K562 (cell line): ENCODE data around the gene ZMYND8. TPM values are rescaled to one million over a fixed set of nuclear protein-coding genes. Genes with fewer than 3 reads are reported as not detected.

Experiments used
- microRNA-seq: library from miRNA; unstranded; fragments of <30 nt; microRNA quantifications from one replicate; pipeline ENCODE4, GENCODE V29; 2018; ENCODE audit warnings: borderline microRNAs expressed
- polyA plus RNA-seq, 8 experiments: library from polyadenylated mRNA; depleted of rRNA in 4 of 8; stranded (reverse) in 5 of 8; unstranded in 3 of 8; fragments of >200 nt; fragmentation: Nextera tagmentation in 2 of 8; fragmentation: Illumina TruSeq in 1 of 8; extraction: Ambion mirVana in 2 of 8; extraction: Trizol in 1 of 8; gene quantifications; 2 replicates each; pipeline versions ENCODE4 v1.2.1 to v1.2.3, GENCODE V29; 2011 to 2014; ENCODE audit warnings: inconsistent platforms in 1 of 8, missing spikeins in 1 of 8
- small RNA-seq: library from RNA; depleted of rRNA; stranded (forward); fragments of <200 nt; gene quantifications from one replicate; pipeline ENCODE3, GENCODE V24; 2014
- total RNA-seq, 7 experiments: library from RNA; depleted of rRNA in 6 of 7; stranded (reverse); fragments of >200 nt in 6 of 7; fragmentation: Illumina TruSeq in 2 of 7; extraction: Trizol in 2 of 7; gene quantifications; 2 replicates each; pipeline versions ENCODE4 v1.2.1 to v1.2.3, GENCODE V29; 2011 to 2021; ENCODE audit warnings: low replicate concordance in 1 of 7

Gene ZMYND8
- total and polyA plus RNA-seq, 9 of the 15 experiments (the other 6 are each of a cell fraction or from before 2014, with no cell fraction given), result 31.8 to 148 (median 71.9) TPM

Small RNA genes lying within 50 kb of the gene (microRNA-seq; reads per million reads assigned to microRNA genes)
- gene MIR3616, result not detected

Small RNA genes lying within 50 kb of the gene (small RNA-seq; reads per million reads assigned to genes)
- gene MIR3616, result not detected

Other genes with a start within 250 kb of the ZMYND8 start
- gene NCOA3, start 145.2 kb upstream of the ZMYND8 start, total RNA-seq (2014; rRNA removed), result 12.1 and 12.4 TPM in 2 replicates
- 16.1 and 19.6 TPM in 2 replicates for gene NCOA3, start 145.2 kb upstream of the ZMYND8 start, total RNA-seq (2014; rRNA removed; fragmentation: Illumina TruSeq; extraction: Trizol)
- gene NCOA3, start 145.2 kb upstream of the ZMYND8 start, total RNA-seq (2015; rRNA removed; fragmentation: Illumina TruSeq; extraction: Trizol), result 17.1 and 17.2 TPM in 2 replicates
- gene NCOA3, start 145.2 kb upstream of the ZMYND8 start, total RNA-seq (2021), result 15.3 and 17.0 TPM in 2 replicates
- 24.3 and 24.7 TPM in 2 replicates for gene NCOA3, start 145.2 kb upstream of the ZMYND8 start, polyA plus RNA-seq (2011; rRNA removed)
- gene NCOA3, start 145.2 kb upstream of the ZMYND8 start, polyA plus RNA-seq (2014; fragmentation: Illumina TruSeq; extraction: Trizol), result 12.5 and 14.4 TPM in 2 replicates
- gene NCOA3, start 145.2 kb upstream of the ZMYND8 start, polyA plus RNA-seq (2014; fragmentation: Nextera tagmentation; extraction: Ambion mirVana), result 1 to 10 TPM; 3.2 to 4.7 TPM
- gene NCOA3, start 145.2 kb upstream of the ZMYND8 start, polyA plus RNA-seq (2014; rRNA removed), result 11.6 and 12.2 TPM in 2 replicates